Activated naive CD4-positive, alpha-beta T cell treated with anti-CD3 and anti-CD28 coated beads, Interleukin-2, amount 50 U/mL, for 16 hours (primary cell): ENCODE results near the gene ATP6V1G1.
A peak's percentile ranks its signal among the peaks of the same experiment; 100 is the strongest.
"Not testable (repeated sequence)": the region's sequence is repeated elsewhere in the genome, so short reads cannot be mapped to it uniquely, and the experiment has no call there.

Experiments used
- DNase-seq: peaks from one replicate; pipeline ENCODE4 v3.0.0-alpha.2; 2020

Gene ATP6V1G1, protein sequence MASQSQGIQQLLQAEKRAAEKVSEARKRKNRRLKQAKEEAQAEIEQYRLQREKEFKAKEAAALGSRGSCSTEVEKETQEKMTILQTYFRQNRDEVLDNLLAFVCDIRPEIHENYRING

DNA sequence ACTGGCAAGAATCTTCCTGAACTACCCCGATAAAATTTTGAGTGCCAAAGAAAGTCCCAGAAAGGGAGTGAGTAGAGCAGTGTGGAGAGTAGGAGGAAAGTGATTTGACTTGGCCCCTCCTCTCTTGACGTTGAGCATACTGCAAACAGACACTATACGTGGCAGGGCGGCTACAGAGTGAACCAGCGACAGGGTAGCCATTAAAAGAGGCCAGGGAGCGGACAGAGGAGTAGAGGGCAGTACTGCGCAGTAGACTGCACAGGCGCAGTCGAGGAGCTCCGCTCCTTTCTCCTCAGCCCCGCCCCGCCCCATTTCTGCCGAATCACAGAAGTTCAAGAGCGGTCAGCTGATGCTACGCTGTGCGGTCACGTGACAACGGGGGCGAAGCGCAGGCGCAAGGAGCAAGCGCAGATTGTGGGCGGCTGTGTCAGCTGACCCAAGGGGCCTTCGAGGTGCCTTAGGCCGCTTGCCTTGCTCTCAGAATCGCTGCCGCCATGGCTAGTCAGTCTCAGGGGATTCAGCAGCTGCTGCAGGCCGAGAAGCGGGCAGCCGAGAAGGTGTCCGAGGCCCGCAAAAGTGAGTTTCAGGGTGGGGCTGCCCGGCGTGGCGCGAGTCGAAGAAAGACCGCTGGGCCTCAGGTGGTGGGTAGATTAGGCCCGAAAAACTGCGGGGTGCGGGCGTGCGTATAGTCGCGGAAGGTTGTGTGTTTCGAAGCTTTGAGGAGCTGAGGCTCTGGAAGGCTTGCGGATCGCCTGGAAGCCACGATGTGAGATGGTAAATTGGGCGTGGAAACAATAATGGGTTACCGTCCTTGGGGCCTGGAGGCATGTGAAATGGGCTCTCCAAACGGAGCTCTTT, at the start of gene ATP6V1G1:
Gene ATP6V1G1, plus strand, starts transcription at position 425 of the 858 bp plus-strand sequence. Its CDS starts 70 bp downstream, at position 495.
- DNase-seq, result peak; percentile 100

DNA sequence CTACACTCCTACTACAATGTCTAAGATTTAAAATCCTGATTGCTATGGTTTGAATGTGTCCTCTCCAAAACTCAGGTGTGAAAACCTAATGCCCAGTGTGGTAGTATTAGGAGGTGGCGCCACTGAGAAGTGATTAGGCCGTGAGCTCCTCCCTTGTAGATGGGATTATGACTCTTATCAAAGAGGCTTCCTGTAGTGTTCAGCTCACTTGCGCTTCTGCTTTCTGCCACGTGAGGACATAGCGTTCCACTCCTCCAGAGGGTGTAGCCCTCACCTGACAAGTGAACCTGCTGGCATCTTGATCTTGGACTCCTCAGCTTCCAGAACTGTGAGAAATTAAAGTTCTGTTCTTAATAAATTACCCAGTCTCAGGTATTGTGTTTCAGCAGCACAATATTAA, 49.3 kb upstream of the ATP6V1G1 start:
- peak; percentile 21 for DNase-seq

DNA sequence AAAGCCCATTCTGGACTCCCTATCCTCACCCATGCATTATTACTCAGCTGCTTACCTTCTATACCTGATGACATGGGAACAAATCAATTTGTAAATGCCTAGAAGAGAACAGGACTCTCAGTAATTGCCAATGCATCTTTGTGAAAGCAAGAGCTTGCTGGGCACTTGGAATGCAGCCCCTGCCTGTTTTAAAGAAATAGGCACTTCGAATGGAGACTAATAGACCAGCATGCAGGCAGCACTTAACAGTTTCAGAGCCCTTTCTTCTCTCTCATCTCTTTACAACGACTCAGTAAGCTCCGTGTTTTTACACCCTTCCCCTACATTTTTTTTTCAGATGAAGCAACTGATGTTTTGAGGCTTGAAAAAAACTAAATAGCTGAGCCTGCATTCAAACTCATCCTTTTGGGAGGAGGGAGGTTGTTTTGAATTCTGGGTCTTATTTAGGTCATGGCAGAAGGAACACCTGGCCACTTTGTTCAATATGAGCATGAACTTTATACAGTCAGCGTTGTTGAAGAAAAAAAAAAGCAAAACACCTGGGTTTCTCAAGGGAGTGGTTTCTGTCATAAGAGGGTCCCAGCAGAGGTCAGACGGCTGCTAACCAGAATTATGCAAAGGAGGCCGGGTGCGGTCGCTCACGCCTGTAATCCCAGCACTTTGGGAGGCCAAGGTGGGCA, 47.7 kb upstream of the ATP6V1G1 start:
- no peak for DNase-seq

DNA sequence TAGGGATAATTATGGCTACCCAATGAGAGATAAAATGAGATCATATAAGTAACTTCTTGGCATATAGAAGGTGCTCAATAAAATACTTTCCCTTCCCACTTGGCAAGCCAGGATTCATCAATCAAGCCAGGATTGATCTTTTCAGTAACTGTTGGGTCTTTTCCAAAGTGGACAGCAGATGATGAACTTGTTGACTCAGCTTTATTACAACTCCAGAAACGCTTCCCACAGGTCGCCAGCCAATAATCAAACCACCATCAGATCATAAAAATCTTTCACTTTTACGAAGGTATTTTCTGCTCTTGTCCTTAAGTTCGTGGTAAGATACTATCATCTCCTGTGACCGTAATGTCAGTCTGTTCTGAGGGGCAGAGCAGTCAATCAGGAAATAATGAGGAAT, 42.5 kb upstream of the ATP6V1G1 start:
- no peak for DNase-seq

- no peak for DNase-seq
These were observed 40.7 kb upstream of the ATP6V1G1 start for GRCh38 chr9:114546851-114547250.

GRCh38 chr9:114549697-114550330, 37.8 kb upstream of the ATP6V1G1 start:
- no peak for DNase-seq

GRCh38 chr9:114551750-114552685, 35.6 kb upstream of the ATP6V1G1 start:
- DNase-seq, result no peak

DNA sequence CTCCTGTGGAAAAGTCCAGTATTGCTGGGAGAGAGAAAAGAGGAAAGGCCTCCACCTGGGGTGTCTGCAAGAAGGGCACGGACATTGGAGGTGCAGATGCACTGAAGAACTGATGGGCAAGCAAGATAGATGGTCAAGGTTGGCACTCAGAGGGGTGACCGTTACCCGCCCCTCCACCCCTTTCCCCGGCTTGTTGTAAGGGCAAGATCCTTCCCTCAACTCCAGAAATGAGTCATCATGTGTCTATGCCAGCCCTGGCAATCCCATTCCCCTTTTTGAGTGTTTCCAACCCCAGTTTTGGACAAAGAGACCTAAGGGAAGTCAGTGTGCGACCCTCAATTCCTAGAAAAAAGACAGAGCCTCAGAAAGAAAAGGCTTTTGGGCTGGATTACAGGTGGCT, 34.9 kb upstream of the ATP6V1G1 start:
- no peak for DNase-seq

DNA sequence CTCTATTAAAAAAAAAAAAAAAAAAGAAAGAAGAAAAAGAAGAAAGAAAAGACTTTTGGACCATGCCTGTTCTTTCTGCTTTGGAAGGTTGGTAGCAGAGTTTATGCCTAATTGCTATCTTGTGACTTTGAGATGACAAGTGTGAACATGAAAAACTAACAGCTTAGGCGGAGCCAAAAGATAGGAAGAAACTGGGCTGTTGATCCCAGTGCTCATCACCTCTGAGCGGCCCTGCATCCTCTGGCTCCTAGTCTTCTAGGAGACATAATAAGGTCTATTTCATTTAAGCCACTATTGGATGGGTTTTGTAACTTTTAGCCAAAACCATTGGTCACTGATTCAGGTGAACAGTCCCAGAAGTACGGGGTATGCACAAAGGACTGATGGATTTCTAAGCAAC, 34.4 kb upstream of the ATP6V1G1 start:
- no peak for DNase-seq

DNA sequence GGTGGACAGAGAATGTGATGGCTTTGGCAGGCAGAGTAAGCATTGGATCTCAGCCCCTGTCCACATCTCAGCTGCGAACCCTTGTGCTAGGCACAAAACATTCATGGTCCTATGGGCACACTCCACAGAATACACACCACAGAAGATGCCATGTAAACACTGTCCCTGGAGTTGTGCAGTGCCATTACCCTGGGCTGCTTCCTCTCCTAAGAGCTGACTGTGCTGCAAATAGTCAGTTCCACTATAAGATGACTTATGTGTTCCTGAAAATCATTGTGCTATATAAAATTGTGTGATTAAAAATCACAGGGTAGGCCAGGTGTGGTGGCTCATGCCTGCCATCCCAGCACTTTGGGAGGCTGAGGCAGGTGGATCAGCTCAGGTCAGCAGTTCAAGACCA, 31.9 kb upstream of the ATP6V1G1 start:
- no peak for DNase-seq

GRCh38 chr9:114558027-114558675, 29.4 kb upstream of the ATP6V1G1 start:
- DNase-seq, result no peak

- DNase-seq, result no peak
These were observed 27.6 kb upstream of the ATP6V1G1 start for GRCh38 chr9:114559830-114560513.

GRCh38 chr9:114560956-114561355, 26.6 kb upstream of the ATP6V1G1 start:
- no peak for DNase-seq

- DNase-seq, result no peak
These were observed 25.8 kb upstream of the ATP6V1G1 start for GRCh38 chr9:114561771-114562170.

DNA sequence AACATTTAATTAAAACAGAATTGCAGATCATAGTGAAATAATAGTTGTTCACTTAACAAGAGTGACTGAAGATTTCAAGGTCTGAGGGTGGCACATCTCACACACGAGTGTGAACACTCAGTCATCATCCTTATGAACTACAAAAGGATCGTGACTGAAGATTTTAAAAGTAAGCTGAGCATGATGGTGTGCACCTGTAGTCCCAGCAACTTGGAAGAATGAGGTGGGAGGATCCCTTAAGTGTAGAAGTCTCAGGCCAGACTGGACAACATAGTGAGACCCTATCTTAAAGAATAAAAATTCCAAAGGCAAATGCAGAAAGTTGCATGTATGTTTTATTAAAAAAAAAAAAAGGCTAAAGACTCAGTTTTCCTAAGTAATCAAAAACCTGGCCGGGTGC, 22.4 kb upstream of the ATP6V1G1 start:
- no peak for DNase-seq

- DNase-seq, result no peak
These were observed 16.8 kb upstream of the ATP6V1G1 start for GRCh38 chr9:114570742-114571141.

DNA sequence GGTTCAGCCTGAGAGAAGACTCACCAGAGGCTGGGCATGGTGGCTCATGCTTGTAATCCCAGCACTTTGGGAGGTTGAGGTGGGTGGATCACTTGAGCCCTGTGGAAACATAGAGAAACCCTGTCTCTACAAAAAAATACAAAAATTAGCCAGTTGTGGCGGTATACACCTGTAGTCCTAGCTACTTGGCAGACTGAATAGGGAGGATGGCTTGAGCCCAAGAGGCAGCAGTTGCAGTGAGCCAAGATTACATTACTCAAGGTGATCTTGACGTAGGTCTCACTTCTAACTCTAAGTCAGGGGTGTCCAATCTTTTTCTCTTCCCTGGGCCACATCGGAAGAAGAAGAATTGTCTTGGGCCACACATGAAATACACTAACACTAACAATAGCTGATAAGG, 16.2 kb upstream of the ATP6V1G1 start:
- no peak for DNase-seq

- DNase-seq, result no peak
These were observed 15.4 kb upstream of the ATP6V1G1 start for GRCh38 chr9:114572199-114572598.

GRCh38 chr9:114574438-114574837, 13.1 kb upstream of the ATP6V1G1 start:
- DNase-seq, result no peak

- DNase-seq, result not testable (repeated sequence)
These were observed 10.8 kb upstream of the ATP6V1G1 start for GRCh38 chr9:114576779-114577178.

- DNase-seq, result not testable (repeated sequence)
These were observed 9.4 kb upstream of the ATP6V1G1 start for GRCh38 chr9:114578134-114578533.
